ENCODE results near the gene LCLAT1.

Gene LCLAT1

GRCh38 chr2:30527411-30527810, 80.4 kb downstream of the LCLAT1 start:
- DNase-seq: peak; percentile 22

GRCh38 chr2:30527859-30528258, 80.8 kb downstream of the LCLAT1 start:
- DNase-seq: no peak

- DNase-seq: no peak
These were observed 83.3 kb downstream of the LCLAT1 start for GRCh38 chr2:30530346-30530745.

GRCh38 chr2:30541680-30542079, 94.6 kb downstream of the LCLAT1 start:
- no peak for DNase-seq

- peak; percentile 12 for DNase-seq
These were observed 98.8 kb downstream of the LCLAT1 start for GRCh38 chr2:30545875-30546274.

GRCh38 chr2:30548386-30548785, 101.3 kb downstream of the LCLAT1 start:
- DNase-seq: no peak

- no peak for DNase-seq
These were observed 102.0 kb downstream of the LCLAT1 start for GRCh38 chr2:30549096-30549495.

GRCh38 chr2:30559544-30560275, 112.7 kb downstream of the LCLAT1 start:
- no peak for DNase-seq

- peak; percentile 7 for DNase-seq
These were observed 114.3 kb downstream of the LCLAT1 start for GRCh38 chr2:30561349-30561748.

- DNase-seq: no peak
These were observed 118.9 kb downstream of the LCLAT1 start for GRCh38 chr2:30565851-30566358.

- no peak for DNase-seq
These were observed 119.6 kb downstream of the LCLAT1 start for GRCh38 chr2:30566631-30567030.

- DNase-seq: no peak
These were observed 120.3 kb downstream of the LCLAT1 start for GRCh38 chr2:30567317-30567716.

GRCh38 chr2:30569946-30570345, 122.9 kb downstream of the LCLAT1 start:
- no peak for DNase-seq

GRCh38 chr2:30577151-30577550, 130.1 kb downstream of the LCLAT1 start:
- no peak for DNase-seq

- no peak for DNase-seq
These were observed 133.3 kb downstream of the LCLAT1 start for GRCh38 chr2:30580391-30580790.

- DNase-seq: no peak
These were observed 135.5 kb downstream of the LCLAT1 start for GRCh38 chr2:30582521-30582920.

GRCh38 chr2:30583204-30583749, 136.2 kb downstream of the LCLAT1 start:
- DNase-seq: no peak

- no peak for DNase-seq
These were observed 137.1 kb downstream of the LCLAT1 start for GRCh38 chr2:30584116-30584515.

GRCh38 chr2:30588994-30589393, 141.9 kb downstream of the LCLAT1 start:
- DNase-seq: no peak

GRCh38 chr2:30590407-30590806, 143.4 kb downstream of the LCLAT1 start:
- no peak for DNase-seq

GRCh38 chr2:30591186-30591585, 144.1 kb downstream of the LCLAT1 start:
- DNase-seq: no peak

- DNase-seq: no peak
These were observed 154.3 kb downstream of the LCLAT1 start for GRCh38 chr2:30601375-30601774.

- DNase-seq: no peak
These were observed 158.2 kb downstream of the LCLAT1 start for GRCh38 chr2:30605197-30605596.

- no peak for DNase-seq
These were observed 161.6 kb downstream of the LCLAT1 start for GRCh38 chr2:30608643-30609042.

GRCh38 chr2:30611583-30611982, 164.5 kb downstream of the LCLAT1 start:
- peak; percentile 61 for DNase-seq

All from inflammatory macrophage treated with lipopolysaccharide for 4 hours (primary cell).